OCI-LY3 (cell line): ENCODE data around the gene SYPL1.

Experiments used
- H2AFZ ChIP-seq: fragments of 200-600, 300-600 bp; shearing (Covaris generic); 2 replicates; pipeline ENCODE4 v1.6.0; 2014; ENCODE audit warnings: antibody characterized with exemption, low read depth, low read length
- H3K27ac ChIP-seq: fragments of 200-600, 300-600 bp; sonication (generic); 2 replicates; pipeline ENCODE4 v1.5.1; 2014; ENCODE audit warnings: mild to moderate bottlenecking, low read length, moderate library complexity, mixed read lengths
- H3K27me3 ChIP-seq: fragments of 200-600, 300-600 bp; sonication (generic); 2 replicates; pipeline ENCODE4 v1.6.1; 2014; ENCODE audit warnings: low read depth, low read length, mixed read lengths
- H3K36me3 ChIP-seq: fragments of 200-600, 300-600 bp; sonication (generic); replicated peaks from 2 replicates; pipeline ENCODE3; 2014; ENCODE audit warnings: low read depth, low read length, mixed read lengths
- H3K4me1 ChIP-seq: fragments of 300-600, 200-600 bp; sonication (generic); 2 replicates; pipeline ENCODE4 v1.6.1; 2014; ENCODE audit warnings: low read length, mixed read lengths
- H3K4me2 ChIP-seq: fragments of 200-600, 300-600 bp; sonication (generic); 2 replicates; pipeline ENCODE4 v1.6.1; 2014; ENCODE audit warnings: low read length, mixed read lengths
- H3K4me3 ChIP-seq: fragments of 300-600, 200-600 bp; sonication (generic); 2 replicates; pipeline ENCODE4 v1.5.1; 2014; ENCODE audit warnings: antibody characterized with exemption, mild to moderate bottlenecking, low read length, moderate library complexity
- H3K79me2 ChIP-seq: fragments of 300-600, 200-600 bp; shearing (Covaris generic); 2 replicates; pipeline ENCODE4 v1.6.1; 2014; ENCODE audit warnings: mild to moderate bottlenecking, low read length, mixed read lengths
- H3K9ac ChIP-seq: fragments of 300-600, 200-600 bp; shearing (Covaris generic); 2 replicates; pipeline ENCODE4 v1.6.0; 2014; ENCODE audit warnings: mild to moderate bottlenecking, low read length, moderate library complexity
- H3K9me3 ChIP-seq: fragments of 200-600, 300-600 bp; shearing (Covaris generic); 2 replicates; pipeline ENCODE4 v1.6.1; 2014; ENCODE audit warnings: low read length, mixed read lengths; ENCODE audit not compliant: insufficient read depth
- H4K20me1 ChIP-seq: fragments of 200-600, 300-600 bp; sonication (generic); 2 replicates; pipeline ENCODE4 v1.6.1; 2016; ENCODE audit warnings: low read length, mixed read lengths; ENCODE audit not compliant: insufficient read depth
- CTCF ChIP-seq: fragments of 200-600, 300-600 bp; sonication (generic); IDR thresholded peaks from 2 replicates; pipeline ENCODE4 v1.5.1; 2014; ENCODE audit warnings: antibody characterized with exemption, low read length, low read depth
- EZH2phosphoT487 ChIP-seq: fragments of 200-600 bp; shearing (Covaris generic); IDR thresholded peaks from 2 replicates; pipeline ENCODE4 v1.6.1; 2018; ENCODE audit warnings: antibody characterized with exemption, mixed run types, low read depth

SYPL1 gene

GRCh38 chr7:106069471-106070200 is 42.5 kb downstream of the SYPL1 start:
- peak overlapping the region; percentile 91 for H3K27ac ChIP-seq
- H3K9me3 ChIP-seq = peaks cover 11% of the 10 kb centered on the region; the same call in 1 of the 2 replicates
- H4K20me1 ChIP-seq = no peaks in the 10 kb centered on the region
- peak overlapping the region; percentile 19; the same call in 1 of the 2 replicates for H3K4me3 ChIP-seq
- H3K4me1 ChIP-seq = peaks cover 63% of the 10 kb centered on the region
- TF ChIP-seq EZH2phosphoT487 = no peak
- no peak for TF ChIP-seq CTCF
- H3K36me3 ChIP-seq = no peaks in the 10 kb centered on the region
- no peak overlapping the region for H2AFZ ChIP-seq
- no peaks in the 10 kb centered on the region for H3K79me2 ChIP-seq
- H3K9ac ChIP-seq = peak overlapping the region; percentile 71; the same call in 1 of the 2 replicates
- peak overlapping the region; percentile 82 for H3K4me2 ChIP-seq
- H3K27me3 ChIP-seq = no peaks in the 10 kb centered on the region; the same call in 1 of the 2 replicates

GRCh38 chr7:106068986-106069385 is 43.1 kb downstream of the SYPL1 start:
- Histone ChIP-seq H2AFZ (no peak overlapping the region), H3K27ac (peak overlapping the region; percentile 91), H3K79me2 (no peaks in the 10 kb centered on the region), H3K9ac (peak overlapping the region; percentile 71; the same call in 1 of the 2 replicates), H3K36me3 (no peaks in the 10 kb centered on the region), H4K20me1 (no peaks in the 10 kb centered on the region), H3K9me3 (peaks cover 11% of the 10 kb centered on the region; the same call in 1 of the 2 replicates), H3K4me1 (peaks cover 62% of the 10 kb centered on the region), H3K27me3 (no peaks in the 10 kb centered on the region), H3K4me2 (peak overlapping the region; percentile 82), H3K4me3 (no peak overlapping the region)
- TF ChIP-seq CTCF (no peak), EZH2phosphoT487 (no peak)

- Histone ChIP-seq H3K27me3 (no peaks in the 10 kb centered on the region), H3K4me2 (no peak overlapping the region; the same call in 1 of the 2 replicates), H3K9me3 (peaks cover 11% of the 10 kb centered on the region; the same call in 1 of the 2 replicates), H3K4me3 (no peak overlapping the region), H3K9ac (no peak overlapping the region), H4K20me1 (no peaks in the 10 kb centered on the region), H3K79me2 (no peaks in the 10 kb centered on the region), H2AFZ (no peak overlapping the region), H3K27ac (no peak overlapping the region), H3K4me1 (peaks cover 62% of the 10 kb centered on the region), H3K36me3 (no peaks in the 10 kb centered on the region)
- no peak for TF ChIP-seq CTCF
- no peak for TF ChIP-seq EZH2phosphoT487
These were observed 43.6 kb downstream of the SYPL1 start for GRCh38 chr7:106068538-106068961.

- no peak overlapping the region for H3K4me2 ChIP-seq
- H3K27ac ChIP-seq = no peak overlapping the region
- no peak overlapping the region for H3K9ac ChIP-seq
- peaks cover 11% of the 10 kb centered on the region; the same call in 1 of the 2 replicates for H3K9me3 ChIP-seq
- H3K36me3 ChIP-seq = no peaks in the 10 kb centered on the region
- no peak overlapping the region for H2AFZ ChIP-seq
- no peaks in the 10 kb centered on the region for H4K20me1 ChIP-seq
- no peaks in the 10 kb centered on the region for H3K27me3 ChIP-seq
- H3K4me3 ChIP-seq = no peak overlapping the region
- H3K79me2 ChIP-seq = no peaks in the 10 kb centered on the region
- H3K4me1 ChIP-seq = peaks cover 63% of the 10 kb centered on the region
- TF ChIP-seq CTCF (no peak), EZH2phosphoT487 (no peak)
These were observed 44.4 kb downstream of the SYPL1 start for GRCh38 chr7:106067678-106068077.
